Measurements from ENCODE around the gene STARD3.

GRCh38 chr17:39593371-39593770 is 43.6 kb upstream of the STARD3 start:
- TF ChIP-seq RCOR1 (IDR thresholded peaks at IDR 0.05; ENCODE audit: low read depth, low read length) (no peak), EP300 (IDR thresholded peaks at IDR 0.05) (no peak), CTCF (IDR thresholded peaks at IDR 0.05) (no peak), FOSL2 (IDR thresholded peaks at IDR 0.05) (no peak), FOSL2 (CRISPR knock-in tag; IDR thresholded peaks at IDR 0.05) (no peak), EHMT2 (IDR thresholded peaks at IDR 0.05; ENCODE audit: low read depth) (no peak), POLR2A (IDR thresholded peaks at IDR 0.05; ENCODE audit: low read length) (no peak), USF2 (IDR thresholded peaks at IDR 0.05) (no peak), BHLHE40 (IDR thresholded peaks at IDR 0.05; ENCODE audit: low read depth, low read length) (no peak), RAD21 (conservative IDR thresholded peaks at IDR 0.05 in 1 of 2, IDR thresholded peaks at IDR 0.05 in 1 of 2) (no peak), MYC (IDR thresholded peaks at IDR 0.05; ENCODE audit: borderline replicate concordance, low read length) (no peak)
